ENCODE results near the gene IFNL3. TPM values are rescaled to one million over a fixed set of nuclear protein-coding genes. Genes with fewer than 3 reads are reported as not detected.
"Not testable (repeated sequence)": the region's sequence is repeated elsewhere in the genome, so short reads cannot be mapped to it uniquely, and the experiment has no call there.

The IFNL3 gene
- total RNA-seq, 1 donor from 2014 or later: not detected

DNA sequence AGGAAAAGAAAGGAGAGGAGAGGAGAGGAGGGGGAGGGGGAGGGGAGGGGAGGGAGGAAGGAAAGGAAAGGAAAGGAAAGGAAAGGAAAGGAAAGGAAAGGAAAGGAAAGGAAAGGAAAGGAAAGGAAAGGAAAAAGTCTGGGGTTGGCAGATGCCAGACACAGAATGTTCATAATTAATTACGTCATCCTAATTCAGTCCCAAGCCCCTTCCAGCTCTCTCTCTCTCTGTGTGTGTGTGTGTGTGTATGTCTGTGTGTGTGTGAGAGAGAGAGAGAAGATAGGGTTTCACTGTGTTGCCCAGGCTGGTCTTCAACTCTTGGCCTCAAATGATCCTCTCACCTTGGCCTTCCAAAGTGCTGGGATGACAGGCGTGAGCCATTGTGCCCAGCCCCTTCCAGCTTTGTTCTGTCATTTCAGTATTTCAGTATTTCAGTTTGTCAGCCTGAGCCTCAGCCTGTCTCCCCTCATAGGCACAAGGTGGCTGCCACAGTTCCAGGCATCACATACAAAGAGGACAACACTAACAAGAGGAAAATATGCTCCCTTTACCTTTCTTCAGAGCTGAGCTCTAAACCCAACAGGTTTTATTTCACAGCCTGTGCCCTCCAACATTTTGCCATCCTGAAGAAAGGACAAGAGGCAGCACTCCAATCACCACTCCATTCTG is 14.6 kb downstream of the IFNL3 start:
- FAIRE-seq: no peak
- no peak overlapping the region for H3K27ac Mint-ChIP-seq (ENCODE audit: unreplicated experiment)

DNA sequence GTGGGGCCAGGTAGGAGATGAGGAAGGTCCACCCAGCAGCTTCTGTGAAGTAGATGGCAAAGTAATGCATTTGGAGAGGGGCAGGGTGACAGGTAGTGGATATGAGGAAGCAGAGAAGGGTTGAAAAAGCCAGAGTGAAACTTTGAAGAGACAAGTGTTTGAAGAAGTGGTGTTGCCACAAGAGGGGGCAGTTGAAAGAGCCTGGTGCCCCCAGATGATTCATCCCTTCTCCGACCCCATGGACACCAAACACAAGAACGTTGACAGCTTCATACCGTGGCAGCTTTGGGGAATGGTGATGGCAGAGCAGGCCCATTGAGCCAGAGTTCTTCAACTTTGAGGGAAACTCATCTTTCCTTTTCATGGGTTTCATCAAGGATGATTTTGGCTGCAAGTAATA is 19.9 kb downstream of the IFNL3 start:
- Histone ChIP-seq H3K27ac (ENCODE audit: low read depth, low read length) (no peak overlapping the region), H4K20me1 (ENCODE audit: insufficient read depth, low read length) (no peaks in the 10 kb centered on the region), H3K9ac (ENCODE audit: low read length) (no peak overlapping the region), H3K36me3 (ENCODE audit: insufficient read depth, low read length) (no peaks in the 10 kb centered on the region), H3K79me2 (ENCODE audit: insufficient read depth, low read length) (no peaks in the 10 kb centered on the region), H3K4me3 (ENCODE audit: insufficient read depth, low read depth, low read length) (no peak overlapping the region), H3K4me2 (ENCODE audit: low read length) (no peak overlapping the region), H3K27me3 (ENCODE audit: insufficient read depth, low read length) (peaks cover 6% of the 10 kb centered on the region), H3K9me3 (ENCODE audit: insufficient read depth, low read depth, low read length) (no peaks in the 10 kb centered on the region), H3K4me1 (ENCODE audit: insufficient read depth, low read length) (no peaks in the 10 kb centered on the region), H2AFZ (ENCODE audit: low read depth, low read length) (no peak overlapping the region)
- DNase-seq (ENCODE audit: low read depth): no peak
- Mint-ChIP-seq H3K36me3 (ENCODE audit: low read depth, unreplicated experiment) (no peaks in the 10 kb centered on the region), H3K9me3 (ENCODE audit: unreplicated experiment) (peaks cover 1% of the 10 kb centered on the region), H3K4me3 (ENCODE audit: unreplicated experiment) (no peak overlapping the region), H3K27me3 (ENCODE audit: low read depth, unreplicated experiment) (peaks cover 53% of the 10 kb centered on the region), H3K4me1 (ENCODE audit: low read depth, unreplicated experiment) (no peaks in the 10 kb centered on the region), H3K27ac (ENCODE audit: unreplicated experiment) (no peak overlapping the region)
- no peak for FAIRE-seq
- TF ChIP-seq, protein P1, sequence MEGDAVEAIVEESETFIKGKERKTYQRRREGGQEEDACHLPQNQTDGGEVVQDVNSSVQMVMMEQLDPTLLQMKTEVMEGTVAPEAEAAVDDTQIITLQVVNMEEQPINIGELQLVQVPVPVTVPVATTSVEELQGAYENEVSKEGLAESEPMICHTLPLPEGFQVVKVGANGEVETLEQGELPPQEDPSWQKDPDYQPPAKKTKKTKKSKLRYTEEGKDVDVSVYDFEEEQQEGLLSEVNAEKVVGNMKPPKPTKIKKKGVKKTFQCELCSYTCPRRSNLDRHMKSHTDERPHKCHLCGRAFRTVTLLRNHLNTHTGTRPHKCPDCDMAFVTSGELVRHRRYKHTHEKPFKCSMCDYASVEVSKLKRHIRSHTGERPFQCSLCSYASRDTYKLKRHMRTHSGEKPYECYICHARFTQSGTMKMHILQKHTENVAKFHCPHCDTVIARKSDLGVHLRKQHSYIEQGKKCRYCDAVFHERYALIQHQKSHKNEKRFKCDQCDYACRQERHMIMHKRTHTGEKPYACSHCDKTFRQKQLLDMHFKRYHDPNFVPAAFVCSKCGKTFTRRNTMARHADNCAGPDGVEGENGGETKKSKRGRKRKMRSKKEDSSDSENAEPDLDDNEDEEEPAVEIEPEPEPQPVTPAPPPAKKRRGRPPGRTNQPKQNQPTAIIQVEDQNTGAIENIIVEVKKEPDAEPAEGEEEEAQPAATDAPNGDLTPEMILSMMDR (IDR thresholded peaks at IDR 0.05; ENCODE audit: insufficient read depth, low read depth, low read length): no peak
- no peak for TF ChIP-seq EZH2 (IDR thresholded peaks at IDR 0.05; ENCODE audit: insufficient read depth, low read length)

More for the DNA sequence above, 14.6 kb downstream of the IFNL3 start:
- no peak overlapping the region for H3K4me3 Mint-ChIP-seq (ENCODE audit: unreplicated experiment)
- peaks cover 58% of the 10 kb centered on the region for H3K27me3 Mint-ChIP-seq (ENCODE audit: low read depth, unreplicated experiment)
- Histone ChIP-seq H3K27ac (ENCODE audit: low read depth, low read length) (no peak overlapping the region), H4K20me1 (ENCODE audit: insufficient read depth, low read length) (no peaks in the 10 kb centered on the region), H3K9ac (ENCODE audit: low read length) (no peak overlapping the region), H2AFZ (ENCODE audit: low read depth, low read length) (no peak overlapping the region), H3K79me2 (ENCODE audit: insufficient read depth, low read length) (no peaks in the 10 kb centered on the region), H3K4me2 (ENCODE audit: low read length) (no peak overlapping the region), H3K4me3 (ENCODE audit: insufficient read depth, low read depth, low read length) (no peak overlapping the region), H3K4me1 (ENCODE audit: insufficient read depth, low read length) (no peaks in the 10 kb centered on the region), H3K9me3 (ENCODE audit: insufficient read depth, low read depth, low read length) (no peaks in the 10 kb centered on the region), H3K27me3 (ENCODE audit: insufficient read depth, low read length) (peaks cover 3% of the 10 kb centered on the region), H3K36me3 (ENCODE audit: insufficient read depth, low read length) (no peaks in the 10 kb centered on the region)
- DNase-seq (ENCODE audit: low read depth): no peak
- TF ChIP-seq, protein P1 (IDR thresholded peaks at IDR 0.05; ENCODE audit: insufficient read depth, low read depth, low read length): no peak
- TF ChIP-seq EZH2 (IDR thresholded peaks at IDR 0.05; ENCODE audit: insufficient read depth, low read length): no peak
- peaks cover 3% of the 10 kb centered on the region for H3K9me3 Mint-ChIP-seq (ENCODE audit: unreplicated experiment)
- H3K4me1 Mint-ChIP-seq (ENCODE audit: low read depth, unreplicated experiment): no peaks in the 10 kb centered on the region
- peaks cover 3% of the 10 kb centered on the region for H3K36me3 Mint-ChIP-seq (ENCODE audit: low read depth, unreplicated experiment)

DNA sequence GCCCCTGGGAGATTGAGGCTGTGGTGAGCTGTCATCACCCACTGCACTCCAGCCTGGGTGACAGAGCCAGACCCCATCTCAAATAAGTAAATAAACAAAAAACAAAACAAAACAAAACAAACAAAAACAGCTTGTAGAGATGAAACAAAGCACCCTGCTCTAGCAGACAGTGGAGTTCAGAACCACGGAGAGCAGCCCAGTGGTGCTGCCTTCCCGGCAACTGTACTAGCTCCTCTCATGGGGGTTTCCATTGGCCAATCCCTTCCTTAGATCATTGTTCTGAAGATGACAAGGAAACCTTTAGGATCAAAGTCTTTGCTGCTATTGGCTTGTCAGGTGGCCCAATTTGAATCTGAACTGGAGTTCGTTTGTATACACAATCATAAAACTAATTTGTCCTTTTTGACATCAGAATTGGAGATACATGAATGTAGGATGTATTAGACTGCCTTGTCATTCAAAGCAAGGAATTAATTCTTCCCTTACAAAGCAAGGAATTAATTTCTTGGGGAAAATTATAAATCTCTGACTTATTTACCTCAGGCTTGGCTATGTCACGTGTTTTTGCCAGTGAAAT is 21.0 kb downstream of the IFNL3 start:
- Mint-ChIP-seq H3K27me3 (ENCODE audit: low read depth, unreplicated experiment) (peaks cover 58% of the 10 kb centered on the region), H3K27ac (ENCODE audit: unreplicated experiment) (no peak overlapping the region), H3K4me1 (ENCODE audit: low read depth, unreplicated experiment) (no peaks in the 10 kb centered on the region), H3K9me3 (ENCODE audit: unreplicated experiment) (peaks cover 1% of the 10 kb centered on the region), H3K4me3 (ENCODE audit: unreplicated experiment) (no peak overlapping the region), H3K36me3 (ENCODE audit: low read depth, unreplicated experiment) (no peaks in the 10 kb centered on the region)
- no peaks in the 10 kb centered on the region for H4K20me1 ChIP-seq (ENCODE audit: insufficient read depth, low read length)
- H3K9me3 ChIP-seq (ENCODE audit: insufficient read depth, low read depth, low read length): no peaks in the 10 kb centered on the region
- no peak overlapping the region for H3K4me3 ChIP-seq (ENCODE audit: insufficient read depth, low read depth, low read length)
- H3K36me3 ChIP-seq (ENCODE audit: insufficient read depth, low read length): no peaks in the 10 kb centered on the region
- H3K9ac ChIP-seq (ENCODE audit: low read length): no peak overlapping the region
- no peak overlapping the region for H3K27ac ChIP-seq (ENCODE audit: low read depth, low read length)
- peaks cover 6% of the 10 kb centered on the region for H3K27me3 ChIP-seq (ENCODE audit: insufficient read depth, low read length)
- H3K4me2 ChIP-seq (ENCODE audit: low read length): no peak overlapping the region
- H3K79me2 ChIP-seq (ENCODE audit: insufficient read depth, low read length): no peaks in the 10 kb centered on the region
- H3K4me1 ChIP-seq (ENCODE audit: insufficient read depth, low read length): no peaks in the 10 kb centered on the region
- FAIRE-seq: no peak
- H2AFZ ChIP-seq (ENCODE audit: low read depth, low read length): no peak overlapping the region
- no peak for TF ChIP-seq EZH2 (IDR thresholded peaks at IDR 0.05; ENCODE audit: insufficient read depth, low read length)
- TF ChIP-seq, protein P1 (IDR thresholded peaks at IDR 0.05; ENCODE audit: insufficient read depth, low read depth, low read length): no peak
- peak; percentile 12 for DNase-seq (ENCODE audit: low read depth)

DNA sequence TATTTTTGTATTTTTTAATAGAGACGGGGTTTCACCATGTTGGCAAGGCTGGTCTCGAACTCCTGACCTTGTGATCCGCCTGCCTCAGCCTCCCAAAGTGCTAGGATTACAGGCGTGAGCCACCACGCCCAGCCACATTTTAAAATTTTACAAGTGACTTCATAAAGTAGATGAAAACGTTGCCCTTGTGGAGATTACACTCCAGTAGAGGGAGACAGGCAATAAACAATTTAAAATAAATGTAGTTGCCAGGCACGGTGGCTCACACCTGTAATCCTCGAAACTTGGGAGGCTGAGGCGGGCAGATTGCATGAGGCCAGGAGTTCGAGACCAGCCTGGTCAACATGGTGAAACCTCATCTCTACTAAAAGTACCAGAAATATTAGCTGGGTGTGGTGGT is 25.7 kb downstream of the IFNL3 start:
- H3K4me1 ChIP-seq (ENCODE audit: insufficient read depth, low read length); FAIRE-seq; H3K9ac ChIP-seq (ENCODE audit: low read length); H2AFZ ChIP-seq (ENCODE audit: low read depth, low read length); H3K9me3 ChIP-seq (ENCODE audit: insufficient read depth, low read depth, low read length); H3K36me3 ChIP-seq (ENCODE audit: insufficient read depth, low read length); H3K27ac ChIP-seq (ENCODE audit: low read depth, low read length); H3K27me3 ChIP-seq (ENCODE audit: insufficient read depth, low read length); H3K4me3 ChIP-seq (ENCODE audit: insufficient read depth, low read depth, low read length); H3K4me2 ChIP-seq (ENCODE audit: low read length); DNase-seq (ENCODE audit: low read depth); H3K27ac Mint-ChIP-seq (ENCODE audit: unreplicated experiment); H3K79me2 ChIP-seq (ENCODE audit: insufficient read depth, low read length); H3K4me3 Mint-ChIP-seq (ENCODE audit: unreplicated experiment); H3K4me1 Mint-ChIP-seq (ENCODE audit: low read depth, unreplicated experiment); H4K20me1 ChIP-seq (ENCODE audit: insufficient read depth, low read length); H3K36me3 Mint-ChIP-seq (ENCODE audit: low read depth, unreplicated experiment): not testable (repeated sequence)
- Mint-ChIP-seq H3K27me3 (ENCODE audit: low read depth, unreplicated experiment) (peaks cover 52% of the 10 kb centered on the region), H3K9me3 (ENCODE audit: unreplicated experiment) (peaks cover 10% of the 10 kb centered on the region)

Data from astrocyte (in vitro differentiated cells and primary cell).